K562 (cell line): ENCODE measurements around the gene PARD3B. TPM values are rescaled to one million over a fixed set of nuclear protein-coding genes. Genes with fewer than 3 reads are reported as not detected.

Experiments
- BRD4 ChIP-seq: fragments of 200-600 bp; sonication (generic); IDR thresholded peaks from 2 replicates; pipeline ENCODE4 v1.6.1; 2017; ENCODE audit warnings: inconsistent platforms
- CBX1 ChIP-seq: sonication (generic); IDR thresholded peaks from 2 replicates; pipeline ENCODE4 v1.6.1; 2016; ENCODE audit warnings: antibody characterized with exemption, low read depth, mild to moderate bottlenecking
- HMG20A ChIP-seq: fragments of 450-650 bp; formaldehyde crosslinking; conservative IDR thresholded peaks from 2 replicates; pipeline ENCODE4 v1.4.0; 2020; ENCODE audit warnings: mild to moderate bottlenecking, mixed read lengths
- MCM5 ChIP-seq: fragments of 450-650 bp; IDR thresholded peaks from 2 replicates; pipeline ENCODE4 v1.6.1; 2016; ENCODE audit warnings: low read depth
- MXI1 ChIP-seq: IDR thresholded peaks from 2 replicates; pipeline ENCODE4 v1.6.1; 2011; ENCODE audit warnings: low read depth, mild to moderate bottlenecking, improper control_type of control experiment, low read length
- RFX5 ChIP-seq: IDR thresholded peaks from 2 replicates; pipeline ENCODE4 v1.6.1; 2011; ENCODE audit warnings: low read depth, mild to moderate bottlenecking, improper control_type of control experiment, low read length
- ZNF124 ChIP-seq: sonication (generic); formaldehyde crosslinking; IDR thresholded peaks from 2 replicates; pipeline ENCODE4 v1.8.1; 2022; ENCODE audit warnings: missing genetic modification reagents
- ZNF140 ChIP-seq: fragments of 250-450 bp; sonication (Bioruptor Pico); IDR thresholded peaks from 2 replicates; pipeline ENCODE4 v1.8.0; 2021; ENCODE audit warnings: moderate library complexity, mild to moderate bottlenecking, inconsistent platforms
- ZNF584 ChIP-seq: fragments of 200-800 bp; sonication (Bioruptor generic); IDR thresholded peaks from 2 replicates; pipeline ENCODE4 v1.6.1; 2016; ENCODE audit warnings: low read depth, mild to moderate bottlenecking, missing genetic modification characterization, missing compliant biosample characterization
- polyA plus RNA-seq, 8 experiments: library from polyadenylated mRNA; depleted of rRNA in 4 of 8; stranded (reverse) in 5 of 8; unstranded in 3 of 8; fragments of >200 nt; fragmentation: Nextera tagmentation in 2 of 8; fragmentation: Illumina TruSeq in 1 of 8; extraction: Ambion mirVana in 2 of 8; extraction: Trizol in 1 of 8; gene quantifications; 2 replicates each; pipeline versions ENCODE4 v1.2.1 to v1.2.3, GENCODE V29; 2011 to 2014; ENCODE audit warnings: inconsistent platforms in 1 of 8, missing spikeins in 1 of 8
- total RNA-seq, 7 experiments: library from RNA; depleted of rRNA in 6 of 7; stranded (reverse); fragments of >200 nt in 6 of 7; fragmentation: Illumina TruSeq in 2 of 7; extraction: Trizol in 2 of 7; gene quantifications; 2 replicates each; pipeline versions ENCODE4 v1.2.1 to v1.2.3, GENCODE V29; 2011 to 2021; ENCODE audit warnings: low replicate concordance in 1 of 7
- TF ChIP-seq, protein P1 (sequence below): fragments of 450-650 bp; IDR thresholded peaks from 2 replicates; pipeline ENCODE4 v1.6.1; 2016; ENCODE audit warnings: borderline replicate concordance
- TF ChIP-seq, protein P2 (sequence below): fragments of 450-650 bp; formaldehyde crosslinking; IDR thresholded peaks from 2 replicates; pipeline ENCODE4 v1.4.0; 2022; ENCODE audit warnings: mild to moderate bottlenecking, moderate library complexity
- TF ChIP-seq, protein P3 (sequence below), 2 experiments: fragments of 450-650 bp in 1 of 2; sonication (generic) in 1 of 2; formaldehyde crosslinking in 1 of 2; IDR thresholded peaks in 1 of 2; conservative IDR thresholded peaks in 1 of 2; 2 replicates each; pipeline versions ENCODE4 v1.6.1 to v1.8.1; 2016 to 2023; ENCODE audit warnings: mild to moderate bottlenecking in 2 of 2, moderate library complexity in 2 of 2, inconsistent platforms in 1 of 2, missing genetic modification reagents in 1 of 2

PARD3B gene
- total and polyA plus RNA-seq, 9 of the 15 experiments (the other 6 are each of a cell fraction or from before 2014, with no cell fraction given) = 0.15 to 3.0 (median 1.1) TPM

DNA sequence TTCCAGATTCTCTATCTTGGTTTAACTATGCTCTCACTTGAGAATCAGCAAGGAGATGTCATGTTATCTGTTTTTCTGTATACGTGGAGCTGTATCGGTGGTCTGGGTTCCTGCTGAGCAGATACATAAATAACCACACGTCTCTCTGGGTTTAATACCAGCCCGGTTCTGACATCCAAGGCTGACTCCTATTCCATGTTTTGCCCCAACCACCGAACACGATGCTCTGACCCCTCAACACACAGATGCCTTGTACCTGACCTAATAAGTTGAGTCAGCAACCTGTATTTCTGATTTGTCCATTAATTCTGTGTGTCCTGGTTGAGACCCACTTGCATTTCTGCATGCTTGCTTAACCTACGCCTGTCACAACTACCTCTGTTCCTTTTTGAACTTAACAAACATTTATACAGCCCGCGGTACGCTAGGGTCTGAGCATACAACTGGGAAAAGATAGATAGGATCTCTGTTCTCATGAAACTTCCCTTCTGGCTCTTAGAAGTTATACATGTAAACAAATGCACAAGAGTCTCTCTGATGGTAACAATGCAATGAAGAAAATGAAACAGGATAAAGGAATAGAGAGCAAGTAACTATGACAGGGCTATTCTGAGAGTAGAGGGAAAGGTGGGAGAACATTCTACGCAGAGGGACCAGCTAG, 480.4 kb downstream of the PARD3B start (continued):
- TF ChIP-seq RFX5 (no peak), ZNF140 (CRISPR knock-in tag) (no peak), ZNF124 (no peak), MXI1 (no peak), BRD4 (no peak), CBX1 (no peak), MCM5 (no peak), HMG20A (CRISPR knock-in tag) (no peak), ZNF584 (0 out of 2 replicates have a peak, but pooled peaks have one; percentile 4)
- TF ChIP-seq, protein P1, sequence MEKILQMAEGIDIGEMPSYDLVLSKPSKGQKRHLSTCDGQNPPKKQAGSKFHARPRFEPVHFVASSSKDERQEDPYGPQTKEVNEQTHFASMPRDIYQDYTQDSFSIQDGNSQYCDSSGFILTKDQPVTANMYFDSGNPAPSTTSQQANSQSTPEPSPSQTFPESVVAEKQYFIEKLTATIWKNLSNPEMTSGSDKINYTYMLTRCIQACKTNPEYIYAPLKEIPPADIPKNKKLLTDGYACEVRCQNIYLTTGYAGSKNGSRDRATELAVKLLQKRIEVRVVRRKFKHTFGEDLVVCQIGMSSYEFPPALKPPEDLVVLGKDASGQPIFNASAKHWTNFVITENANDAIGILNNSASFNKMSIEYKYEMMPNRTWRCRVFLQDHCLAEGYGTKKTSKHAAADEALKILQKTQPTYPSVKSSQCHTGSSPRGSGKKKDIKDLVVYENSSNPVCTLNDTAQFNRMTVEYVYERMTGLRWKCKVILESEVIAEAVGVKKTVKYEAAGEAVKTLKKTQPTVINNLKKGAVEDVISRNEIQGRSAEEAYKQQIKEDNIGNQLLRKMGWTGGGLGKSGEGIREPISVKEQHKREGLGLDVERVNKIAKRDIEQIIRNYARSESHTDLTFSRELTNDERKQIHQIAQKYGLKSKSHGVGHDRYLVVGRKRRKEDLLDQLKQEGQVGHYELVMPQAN = no peak
- TF ChIP-seq, protein P2, sequence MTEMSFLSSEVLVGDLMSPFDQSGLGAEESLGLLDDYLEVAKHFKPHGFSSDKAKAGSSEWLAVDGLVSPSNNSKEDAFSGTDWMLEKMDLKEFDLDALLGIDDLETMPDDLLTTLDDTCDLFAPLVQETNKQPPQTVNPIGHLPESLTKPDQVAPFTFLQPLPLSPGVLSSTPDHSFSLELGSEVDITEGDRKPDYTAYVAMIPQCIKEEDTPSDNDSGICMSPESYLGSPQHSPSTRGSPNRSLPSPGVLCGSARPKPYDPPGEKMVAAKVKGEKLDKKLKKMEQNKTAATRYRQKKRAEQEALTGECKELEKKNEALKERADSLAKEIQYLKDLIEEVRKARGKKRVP = no peak
- TF ChIP-seq, protein P3, sequence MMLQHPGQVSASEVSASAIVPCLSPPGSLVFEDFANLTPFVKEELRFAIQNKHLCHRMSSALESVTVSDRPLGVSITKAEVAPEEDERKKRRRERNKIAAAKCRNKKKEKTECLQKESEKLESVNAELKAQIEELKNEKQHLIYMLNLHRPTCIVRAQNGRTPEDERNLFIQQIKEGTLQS (IDR thresholded peaks at IDR 0.05) = no peak
- TF ChIP-seq, protein P3 (CRISPR knock-in tag; conservative IDR thresholded peaks at IDR 0.05) = no peak
